Osteoblast (primary cell): ENCODE data around the gene MLNR. TPM values are rescaled to one million over a fixed set of nuclear protein-coding genes. Genes with fewer than 3 reads are reported as not detected.

Source experiments
- DNase-seq: peaks from one replicate; pipeline ENCODE4 v3.0.0; 2011; ENCODE audit warnings: low spot score, mixed read lengths; ENCODE audit not compliant: insufficient read length; ENCODE audit errors: missing footprints
- H2AFZ ChIP-seq: 2 replicates; pipeline ENCODE4 v1.6.0; 2011; ENCODE audit warnings: mild to moderate bottlenecking, low read length
- H3K27ac ChIP-seq: 2 replicates; pipeline ENCODE4 v1.5.1; 2011; ENCODE audit warnings: mild to moderate bottlenecking, low read depth, low read length, moderate library complexity
- H3K27me3 ChIP-seq: 2 replicates; pipeline ENCODE4 v1.6.0; 2012; ENCODE audit warnings: mild to moderate bottlenecking, control low read depth, inconsistent platforms, low read length, moderate library complexity; ENCODE audit not compliant: insufficient read depth
- H3K36me3 ChIP-seq: 2 replicates; pipeline ENCODE4 v1.5.1; 2011; ENCODE audit warnings: mild to moderate bottlenecking, low read length, control low read depth, moderate library complexity; ENCODE audit not compliant: insufficient read depth
- H3K4me1 ChIP-seq: 2 replicates; pipeline ENCODE4 v1.5.1; 2011; ENCODE audit warnings: mild to moderate bottlenecking, low read length, control low read depth, moderate library complexity; ENCODE audit not compliant: insufficient read depth
- H3K4me2 ChIP-seq: 2 replicates; pipeline ENCODE4 v1.6.0; 2011; ENCODE audit warnings: mild to moderate bottlenecking, low read length; ENCODE audit not compliant: insufficient read depth
- H3K4me3 ChIP-seq: fragments of 200-600 bp; sonication (generic); 3 replicates; pipeline ENCODE4 v1.5.1; 2012; ENCODE audit warnings: mild to moderate bottlenecking, low read length, inconsistent platforms; ENCODE audit not compliant: insufficient read depth
- H3K79me2 ChIP-seq: 2 replicates; pipeline ENCODE4 v1.6.0; 2012; ENCODE audit warnings: mild to moderate bottlenecking, low read length, control low read depth, inconsistent platforms; ENCODE audit not compliant: insufficient read depth
- H3K9me3 ChIP-seq: 2 replicates; pipeline ENCODE4 v1.5.1; 2011; ENCODE audit warnings: low read depth, low read length, control low read depth
- H4K20me1 ChIP-seq: 2 replicates; pipeline ENCODE4 v1.6.0; 2012; ENCODE audit warnings: mild to moderate bottlenecking, low read length, control low read depth; ENCODE audit not compliant: insufficient read depth
- total RNA-seq: library from RNA; depleted of rRNA; stranded (reverse); fragments of >200 nt; gene quantifications from 2 replicates; pipeline ENCODE4 v1.2.3, GENCODE V29; 2012
- TF ChIP-seq, protein P1 (sequence below): IDR thresholded peaks from 2 replicates; pipeline ENCODE4 v1.5.1; 2011; ENCODE audit warnings: mild to moderate bottlenecking, low read depth, low read length, moderate library complexity; ENCODE audit errors: extremely low read depth

The MLNR gene
- total RNA-seq, 1 donor = not detected

- Histone ChIP-seq H3K4me2 (no peak overlapping the region), H3K27me3 (peaks cover 62% of the 10 kb centered on the region), H3K4me3 (no peak overlapping the region), H3K36me3 (no peaks in the 10 kb centered on the region), H3K4me1 (peaks cover 6% of the 10 kb centered on the region), H3K79me2 (no peaks in the 10 kb centered on the region), H3K9me3 (no peaks in the 10 kb centered on the region), H4K20me1 (no peaks in the 10 kb centered on the region), H2AFZ (no peak overlapping the region), H3K27ac (no peak overlapping the region)
- DNase-seq = peak; percentile 57
- TF ChIP-seq, protein P1, sequence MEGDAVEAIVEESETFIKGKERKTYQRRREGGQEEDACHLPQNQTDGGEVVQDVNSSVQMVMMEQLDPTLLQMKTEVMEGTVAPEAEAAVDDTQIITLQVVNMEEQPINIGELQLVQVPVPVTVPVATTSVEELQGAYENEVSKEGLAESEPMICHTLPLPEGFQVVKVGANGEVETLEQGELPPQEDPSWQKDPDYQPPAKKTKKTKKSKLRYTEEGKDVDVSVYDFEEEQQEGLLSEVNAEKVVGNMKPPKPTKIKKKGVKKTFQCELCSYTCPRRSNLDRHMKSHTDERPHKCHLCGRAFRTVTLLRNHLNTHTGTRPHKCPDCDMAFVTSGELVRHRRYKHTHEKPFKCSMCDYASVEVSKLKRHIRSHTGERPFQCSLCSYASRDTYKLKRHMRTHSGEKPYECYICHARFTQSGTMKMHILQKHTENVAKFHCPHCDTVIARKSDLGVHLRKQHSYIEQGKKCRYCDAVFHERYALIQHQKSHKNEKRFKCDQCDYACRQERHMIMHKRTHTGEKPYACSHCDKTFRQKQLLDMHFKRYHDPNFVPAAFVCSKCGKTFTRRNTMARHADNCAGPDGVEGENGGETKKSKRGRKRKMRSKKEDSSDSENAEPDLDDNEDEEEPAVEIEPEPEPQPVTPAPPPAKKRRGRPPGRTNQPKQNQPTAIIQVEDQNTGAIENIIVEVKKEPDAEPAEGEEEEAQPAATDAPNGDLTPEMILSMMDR = no peak
Observed at GRCh38 chr13:49218493-49219051, 1.6 kb upstream of the MLNR start.

DNA sequence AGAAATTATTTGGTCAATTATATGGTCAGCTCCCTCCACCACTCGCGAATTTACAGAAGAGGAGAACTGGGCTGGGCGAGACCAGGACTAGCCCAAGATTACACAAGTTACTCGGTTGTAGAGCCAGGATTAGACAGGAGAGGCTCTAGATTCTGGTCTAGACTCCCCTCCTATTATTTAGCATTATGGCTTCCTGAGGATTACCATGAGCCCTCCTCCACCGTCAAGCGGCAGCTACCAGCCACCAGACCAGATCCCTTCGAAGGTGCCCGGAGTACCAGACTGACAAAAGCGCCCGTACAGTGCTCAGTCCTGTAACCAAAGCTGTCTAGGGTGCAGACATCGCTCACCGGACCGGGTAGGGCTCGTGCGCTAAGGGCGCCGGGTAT lies 497 bp upstream of the MLNR start:
- peaks cover 73% of the 10 kb centered on the region for H3K27me3 ChIP-seq
- DNase-seq = peak; percentile 90
- H2AFZ ChIP-seq = peak overlapping the region; percentile 35
- no peaks in the 10 kb centered on the region for H4K20me1 ChIP-seq
- no peaks in the 10 kb centered on the region for H3K36me3 ChIP-seq
- TF ChIP-seq, protein P1 = no peak
- H3K79me2 ChIP-seq = no peaks in the 10 kb centered on the region
- no peaks in the 10 kb centered on the region for H3K9me3 ChIP-seq
- H3K4me2 ChIP-seq = peak overlapping the region; percentile 60
- peaks cover 1% of the 10 kb centered on the region for H3K4me1 ChIP-seq
- no peak overlapping the region for H3K27ac ChIP-seq
- H3K4me3 ChIP-seq = peak overlapping the region; percentile 35

DNA sequence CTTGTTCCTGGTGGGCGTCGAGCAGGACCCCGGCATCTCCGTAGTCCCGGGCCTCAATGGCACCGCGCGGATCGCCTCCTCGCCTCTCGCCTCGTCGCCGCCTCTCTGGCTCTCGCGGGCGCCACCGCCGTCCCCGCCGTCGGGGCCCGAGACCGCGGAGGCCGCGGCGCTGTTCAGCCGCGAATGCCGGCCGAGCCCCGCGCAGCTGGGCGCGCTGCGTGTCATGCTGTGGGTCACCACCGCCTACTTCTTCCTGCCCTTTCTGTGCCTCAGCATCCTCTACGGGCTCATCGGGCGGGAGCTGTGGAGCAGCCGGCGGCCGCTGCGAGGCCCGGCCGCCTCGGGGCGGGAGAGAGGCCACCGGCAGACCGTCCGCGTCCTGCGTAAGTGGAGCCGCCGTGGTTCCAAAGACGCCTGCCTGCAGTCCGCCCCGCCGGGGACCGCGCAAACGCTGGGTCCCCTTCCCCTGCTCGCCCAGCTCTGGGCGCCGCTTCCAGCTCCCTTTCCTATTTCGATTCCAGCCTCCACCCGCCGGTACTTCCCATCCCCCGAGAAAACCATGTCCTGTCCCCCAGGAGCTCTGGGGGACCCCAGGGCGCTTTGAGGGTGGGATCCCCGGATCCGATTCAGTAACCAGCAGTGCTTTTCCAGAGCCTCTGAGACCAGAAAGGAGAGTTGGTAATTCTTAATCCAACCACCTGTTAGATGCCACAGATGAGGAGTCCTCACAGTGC lies 885 bp downstream of the MLNR start:
- Histone ChIP-seq H4K20me1 (no peaks in the 10 kb centered on the region), H2AFZ (no peak overlapping the region), H3K36me3 (no peaks in the 10 kb centered on the region), H3K4me2 (peak overlapping the region; percentile 60), H3K27me3 (peaks cover 80% of the 10 kb centered on the region), H3K27ac (no peak overlapping the region), H3K4me3 (peak overlapping the region; percentile 7), H3K4me1 (no peaks in the 10 kb centered on the region), H3K79me2 (no peaks in the 10 kb centered on the region), H3K9me3 (no peaks in the 10 kb centered on the region)
- TF ChIP-seq, protein P1 = no peak
- DNase-seq = peak; percentile 90

GRCh38 chr13:49221590-49221965 lies 1.4 kb downstream of the MLNR start:
- Histone ChIP-seq H4K20me1 (no peaks in the 10 kb centered on the region), H3K27ac (no peak overlapping the region), H3K79me2 (no peaks in the 10 kb centered on the region), H3K27me3 (peaks cover 80% of the 10 kb centered on the region), H3K4me2 (no peak overlapping the region), H3K36me3 (no peaks in the 10 kb centered on the region), H3K4me1 (no peaks in the 10 kb centered on the region), H3K9me3 (no peaks in the 10 kb centered on the region), H3K4me3 (no peak overlapping the region), H2AFZ (no peak overlapping the region)
- DNase-seq = no peak
- TF ChIP-seq, protein P1 = no peak
